BLaER1 treated with 17β-estradiol and CSF1 and Interleukin-3, amounts not matched to agents 10 nM and 100 nM (cell line): ENCODE measurements around the gene EFCAB11.

ENCODE experiments used
- H3K27ac ChIP-seq, 11 experiments: shearing (Covaris generic); formaldehyde crosslinking; 2 replicates each; pipeline ENCODE4 v1.8.1; 2022
- H3K27me3 ChIP-seq, 11 experiments: shearing (Covaris generic); formaldehyde crosslinking; 2 replicates each; pipeline ENCODE4 v1.8.1; 2022
- H3K36me3 ChIP-seq, 11 experiments: shearing (Covaris generic); formaldehyde crosslinking; 2 replicates each; pipeline ENCODE4 v1.8.1; 2022
- H3K4me1 ChIP-seq, 10 experiments: shearing (Covaris generic); formaldehyde crosslinking; 2 replicates each; pipeline ENCODE4 v1.8.1; 2022
- H3K4me2 ChIP-seq, 11 experiments: shearing (Covaris generic); formaldehyde crosslinking; 2 replicates each; pipeline ENCODE4 v1.8.1; 2022
- H3K4me3 ChIP-seq, 10 experiments: shearing (Covaris generic); formaldehyde crosslinking; 2 replicates each; pipeline ENCODE4 v1.8.1; 2022
- H3K9ac ChIP-seq, 11 experiments: shearing (Covaris generic); formaldehyde crosslinking; 2 replicates each; pipeline ENCODE4 v1.8.1; 2022
- H3K9me3 ChIP-seq, 11 experiments: shearing (Covaris generic); formaldehyde crosslinking; replicated peaks in 1 of 11; 2 replicates each; pipeline ENCODE4 v1.8.1; 2022
- H4K20me1 ChIP-seq, 11 experiments: shearing (Covaris generic); formaldehyde crosslinking; 2 replicates each; pipeline ENCODE4 v1.8.1; 2022
- Cebpa-rat ChIP-seq, 11 experiments: shearing (Covaris generic); IDR thresholded peaks; 2 replicates each; pipeline ENCODE4 v1.8.1; 2022

Gene EFCAB11

DNA sequence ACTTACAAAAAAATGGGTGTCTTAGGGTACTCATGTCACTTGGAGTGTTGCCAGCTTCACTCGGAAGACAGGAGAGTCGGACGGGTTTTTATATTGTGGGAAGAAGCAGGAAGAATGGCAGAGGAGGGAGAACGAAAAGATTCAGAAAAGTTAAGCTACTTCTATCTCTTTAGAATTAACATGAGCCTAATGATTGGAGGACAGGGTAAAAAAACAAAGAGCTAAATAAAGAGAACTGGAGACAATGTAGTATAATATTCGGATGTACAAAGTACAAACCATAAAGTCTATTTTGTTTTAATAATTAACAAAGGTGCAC, 43.9 kb downstream of the EFCAB11 start:
- H3K4me1 ChIP-seq = peaks cover 0 to 12% (median 0%) of the 10 kb centered on the region in 10 experiments; a peak in 4 of 20 replicates
- H3K27me3 ChIP-seq = no peaks in the 10 kb centered on the region
- no peak overlapping the region for H3K4me3 ChIP-seq
- TF ChIP-seq Cebpa-rat (IDR thresholded peaks at IDR 0.05) = no peak
- H3K9me3 ChIP-seq = no peaks in the 10 kb centered on the region
- H3K4me2 ChIP-seq = no peak overlapping the region
- H3K27ac ChIP-seq = no peak overlapping the region
- no peak overlapping the region for H3K9ac ChIP-seq
- no peaks in the 10 kb centered on the region for H3K36me3 ChIP-seq
- H4K20me1 ChIP-seq = no peaks in the 10 kb centered on the region

GRCh38 chr14:89909586-89909985, 44.9 kb downstream of the EFCAB11 start:
- Histone ChIP-seq H3K9me3 (no peaks in the 10 kb centered on the region), H3K36me3 (no peaks in the 10 kb centered on the region; a peak in 1 of 22 replicates), H3K9ac (no peak overlapping the region), H3K4me3 (no peak overlapping the region), H3K27me3 (no peaks in the 10 kb centered on the region), H3K4me1 (peaks cover 0 to 12% (median 0%) of the 10 kb centered on the region in 10 experiments; a peak in 4 of 20 replicates), H4K20me1 (no peaks in the 10 kb centered on the region), H3K27ac (no peak overlapping the region), H3K4me2 (no peak overlapping the region)
- TF ChIP-seq Cebpa-rat (IDR thresholded peaks at IDR 0.05) = no peak

DNA sequence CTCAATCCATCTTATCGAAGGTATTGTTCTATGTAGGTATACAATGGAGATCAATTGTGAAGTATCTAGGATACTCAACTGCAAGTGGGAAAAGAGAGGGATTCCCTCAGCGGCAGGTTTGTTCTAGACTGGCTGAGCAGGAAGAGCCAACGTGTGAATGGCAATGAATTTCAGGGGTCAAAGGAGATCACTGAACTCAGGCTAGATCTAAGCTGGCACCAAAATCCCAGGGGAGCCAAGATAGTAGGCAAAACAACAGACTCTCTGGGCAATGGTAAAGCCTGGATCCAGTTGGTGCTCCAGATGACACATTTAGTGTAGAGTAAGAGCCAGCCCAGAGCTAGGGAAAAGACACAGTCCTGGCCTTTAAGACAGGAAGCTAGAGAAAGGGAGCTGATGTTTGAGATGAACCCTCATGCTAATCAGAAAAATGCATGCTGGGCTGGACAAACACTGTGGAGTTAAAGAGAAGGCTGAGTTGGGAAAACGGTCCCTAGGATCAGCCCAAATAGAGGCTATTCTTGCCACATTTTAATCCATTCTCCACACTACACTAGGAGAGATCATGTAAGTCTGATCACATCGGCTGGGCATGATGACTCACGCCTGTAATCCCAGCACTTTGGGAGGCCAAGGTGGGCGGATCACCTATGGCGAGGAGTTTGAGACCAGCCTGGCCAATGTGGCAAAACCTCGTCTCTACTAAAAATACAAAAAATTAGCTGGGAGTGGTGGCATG, 45.6 kb downstream of the EFCAB11 start:
- no peak for TF ChIP-seq Cebpa-rat (IDR thresholded peaks at IDR 0.05)
- Histone ChIP-seq H3K9ac (no peak overlapping the region), H4K20me1 (no peaks in the 10 kb centered on the region), H3K4me3 (no peak overlapping the region), H3K27me3 (no peaks in the 10 kb centered on the region), H3K27ac (no peak overlapping the region), H3K4me1 (peaks cover 0 to 12% (median 0%) of the 10 kb centered on the region in 10 experiments; a peak in 4 of 20 replicates), H3K36me3 (no peaks in the 10 kb centered on the region; a peak in 1 of 22 replicates), H3K9me3 (no peaks in the 10 kb centered on the region), H3K4me2 (peak overlapping the region in 2 of 11 experiments; percentile 2 to 12; a peak in 1 of 22 replicates)

DNA sequence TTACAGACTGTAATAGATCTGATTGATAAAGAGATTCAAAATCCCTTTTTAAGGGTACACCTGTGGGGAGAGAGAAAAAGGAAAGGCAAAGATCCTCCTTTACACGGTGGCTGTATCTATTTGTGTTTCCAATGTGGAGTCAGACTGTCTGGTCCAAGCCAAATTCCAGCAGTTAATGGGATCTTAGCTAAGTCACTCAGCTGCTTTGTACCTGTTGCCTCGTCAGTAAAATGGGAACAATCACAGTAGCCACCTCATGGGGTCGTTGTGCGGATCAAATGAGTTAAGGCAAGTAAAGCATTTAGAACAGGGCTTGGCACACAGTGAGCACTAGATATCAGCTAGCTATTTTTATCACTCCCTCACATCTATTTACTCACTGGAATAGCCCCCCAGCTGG, 46.9 kb downstream of the EFCAB11 start:
- Histone ChIP-seq H4K20me1 (no peaks in the 10 kb centered on the region), H3K27ac (no peak overlapping the region), H3K27me3 (no peaks in the 10 kb centered on the region), H3K4me3 (no peak overlapping the region), H3K9ac (no peak overlapping the region), H3K9me3 (no peaks in the 10 kb centered on the region), H3K36me3 (no peaks in the 10 kb centered on the region; a peak in 1 of 22 replicates), H3K4me2 (no peak overlapping the region), H3K4me1 (peaks cover 0 to 12% (median 0%) of the 10 kb centered on the region in 10 experiments; a peak in 3 of 20 replicates)
- no peak for TF ChIP-seq Cebpa-rat (IDR thresholded peaks at IDR 0.05)

DNA sequence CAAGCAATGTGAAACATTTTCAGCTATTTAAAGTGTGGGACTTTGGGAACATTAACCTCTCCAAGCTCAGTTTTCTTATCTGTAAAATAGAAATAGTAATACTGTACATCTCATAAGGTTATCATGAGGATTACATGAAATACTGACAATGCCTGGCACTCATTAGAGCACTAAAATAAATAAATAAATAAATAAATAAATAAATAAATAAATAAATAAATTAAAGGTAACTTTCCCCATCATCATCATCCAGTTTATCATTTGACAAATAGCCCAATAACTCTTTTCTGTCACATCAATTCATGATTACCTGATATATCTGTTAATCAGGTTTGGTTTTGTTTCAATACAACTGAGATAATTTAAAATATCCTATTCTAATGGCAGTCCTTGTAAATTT, 48.5 kb downstream of the EFCAB11 start:
- Histone ChIP-seq H4K20me1 (no peaks in the 10 kb centered on the region), H3K9ac (no peak overlapping the region), H3K4me1 (peaks cover 0 to 5% (median 0%) of the 10 kb centered on the region in 10 experiments; a peak in 1 of 20 replicates), H3K36me3 (no peaks in the 10 kb centered on the region; a peak in 1 of 22 replicates), H3K27ac (no peak overlapping the region), H3K4me2 (no peak overlapping the region), H3K27me3 (no peaks in the 10 kb centered on the region), H3K9me3 (no peaks in the 10 kb centered on the region), H3K4me3 (no peak overlapping the region)
- no peak for TF ChIP-seq Cebpa-rat (IDR thresholded peaks at IDR 0.05)

- H3K27ac ChIP-seq = no peak overlapping the region
- no peak for TF ChIP-seq Cebpa-rat (IDR thresholded peaks at IDR 0.05)
- H3K27me3 ChIP-seq = no peaks in the 10 kb centered on the region
- H3K4me2 ChIP-seq = no peak overlapping the region
- no peak overlapping the region for H3K4me3 ChIP-seq
- H3K9ac ChIP-seq = no peak overlapping the region
- 0 out of 20 replicates have a peak, but pooled peaks cover 0 to under 1% (median 0%) of the 10 kb centered on the region in 10 experiments for H3K4me1 ChIP-seq
- H3K9me3 ChIP-seq = no peaks in the 10 kb centered on the region
- H3K36me3 ChIP-seq = no peaks in the 10 kb centered on the region; a peak in 1 of 22 replicates
- no peaks in the 10 kb centered on the region for H4K20me1 ChIP-seq
These were observed 51.1 kb downstream of the EFCAB11 start for GRCh38 chr14:89903340-89903952.

DNA sequence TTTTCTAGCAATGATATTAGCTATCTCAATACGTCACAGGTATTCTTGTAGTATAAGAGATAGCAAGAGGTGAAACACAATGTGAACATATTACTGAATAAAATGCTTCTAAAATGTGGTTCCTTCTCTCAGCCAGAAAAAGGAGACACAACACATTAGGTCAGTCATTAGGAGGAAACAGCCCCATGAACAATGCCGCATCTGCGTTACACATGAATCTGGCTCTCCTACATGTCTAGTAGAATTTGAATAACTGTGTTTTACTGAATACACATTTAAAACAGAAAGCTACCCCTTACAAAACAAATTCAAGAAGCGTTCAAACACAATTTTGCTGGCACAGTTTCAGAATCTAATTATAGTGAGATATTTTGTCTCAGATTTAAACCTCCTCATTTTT, 51.6 kb downstream of the EFCAB11 start:
- Histone ChIP-seq H3K36me3 (no peaks in the 10 kb centered on the region; a peak in 1 of 22 replicates), H4K20me1 (no peaks in the 10 kb centered on the region), H3K4me3 (no peak overlapping the region), H3K27ac (no peak overlapping the region), H3K4me2 (no peak overlapping the region), H3K4me1 (no peaks in the 10 kb centered on the region), H3K9me3 (no peaks in the 10 kb centered on the region), H3K27me3 (no peaks in the 10 kb centered on the region), H3K9ac (no peak overlapping the region)
- no peak for TF ChIP-seq Cebpa-rat (IDR thresholded peaks at IDR 0.05)

DNA sequence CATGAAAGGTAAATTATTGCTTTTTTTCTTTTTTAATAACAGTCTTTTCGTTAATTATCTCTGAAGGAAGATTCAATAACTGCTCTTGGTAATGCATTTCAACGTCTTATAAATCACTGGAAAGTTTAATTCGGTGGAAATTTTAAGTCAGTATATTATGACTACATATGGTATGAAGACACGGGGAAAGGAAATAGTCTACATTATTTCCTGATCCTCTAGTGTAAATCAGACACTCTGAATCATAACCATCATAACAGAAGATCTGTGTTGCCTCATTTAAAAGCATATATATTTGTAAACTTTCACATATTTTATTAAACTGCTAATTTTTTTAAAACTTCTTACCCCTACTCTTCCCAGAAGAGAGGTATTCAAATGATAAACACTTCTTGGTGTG, 53.7 kb downstream of the EFCAB11 start:
- peaks cover 0 to 2% (median 0%) of the 10 kb centered on the region in 11 experiments; a peak in 2 of 22 replicates for H3K36me3 ChIP-seq
- H3K27me3 ChIP-seq = no peaks in the 10 kb centered on the region
- H3K9me3 ChIP-seq = peaks cover 0 to 8% (median 6%) of the 10 kb centered on the region in 11 experiments; a peak in 15 of 22 replicates
- no peak overlapping the region for H3K27ac ChIP-seq
- no peak overlapping the region for H3K4me3 ChIP-seq
- H3K9ac ChIP-seq = no peak overlapping the region
- H4K20me1 ChIP-seq = no peaks in the 10 kb centered on the region
- no peak overlapping the region for H3K4me2 ChIP-seq
- no peaks in the 10 kb centered on the region for H3K4me1 ChIP-seq
- no peak for TF ChIP-seq Cebpa-rat (IDR thresholded peaks at IDR 0.05)

DNA sequence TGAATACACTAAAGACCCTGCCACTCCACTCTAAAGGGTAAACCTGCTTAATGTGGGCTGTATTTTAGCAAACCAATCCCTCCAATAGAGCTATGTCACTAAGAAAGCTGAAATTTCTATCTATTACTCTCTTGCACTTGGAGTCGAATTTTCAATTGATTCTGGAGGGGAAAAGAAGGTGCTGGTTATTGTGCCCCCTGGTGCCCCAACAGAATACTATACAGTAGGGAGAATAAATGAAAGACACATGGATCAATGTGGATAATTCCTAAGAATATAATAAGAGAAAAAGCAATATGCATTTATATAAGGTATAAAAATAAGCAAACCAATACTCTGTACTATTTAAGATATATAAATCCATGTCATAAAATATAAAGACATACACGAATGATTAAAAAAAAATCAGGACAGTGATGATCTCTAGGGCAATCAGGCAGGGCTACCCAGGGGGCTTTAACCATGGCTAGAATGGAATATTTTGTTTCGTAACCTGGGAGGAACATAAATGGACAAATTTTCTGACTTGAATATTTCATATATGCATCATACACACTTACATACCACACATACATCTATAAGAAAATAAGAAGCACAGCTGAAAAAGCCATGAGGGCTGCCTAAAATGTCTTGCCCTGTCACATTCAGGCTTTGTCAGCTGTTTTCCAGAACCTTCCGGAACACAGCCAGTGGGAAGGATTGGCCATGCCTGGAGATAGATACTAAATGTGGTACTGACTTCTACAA, 54.4 kb downstream of the EFCAB11 start:
- no peak overlapping the region for H3K4me3 ChIP-seq
- H3K27ac ChIP-seq = no peak overlapping the region
- H4K20me1 ChIP-seq = no peaks in the 10 kb centered on the region
- no peaks in the 10 kb centered on the region for H3K27me3 ChIP-seq
- H3K4me1 ChIP-seq = no peaks in the 10 kb centered on the region
- no peak overlapping the region for H3K9ac ChIP-seq
- H3K4me2 ChIP-seq = no peak overlapping the region
- H3K36me3 ChIP-seq = peaks cover 0 to 2% (median 0%) of the 10 kb centered on the region in 11 experiments; a peak in 2 of 22 replicates
- peaks cover 0 to 12% (median 8%) of the 10 kb centered on the region in 11 experiments; a peak in 15 of 22 replicates for H3K9me3 ChIP-seq
- TF ChIP-seq Cebpa-rat (IDR thresholded peaks at IDR 0.05) = no peak
